ENCODE measurements around the gene TFF1.

- TF ChIP-seq CTCF (IDR thresholded peaks at IDR 0.05; ENCODE audit: insufficient read depth, low read length) (no peak), POLR2AphosphoS5 (IDR thresholded peaks at IDR 0.05; ENCODE audit: low read depth) (no peak), REST (IDR thresholded peaks at IDR 0.05; ENCODE audit: insufficient replicate concordance, low read depth) (no peak)
Observed at GRCh38 chr21:42377211-42377950, 11.0 kb upstream of the TFF1 start.

Measured in HL-60 (cell line).